HG03378 (cell line): ENCODE data around the gene HOXC4.

Source experiments
- ATAC-seq: cut with Tn5 transposase; IDR thresholded peaks from one replicate; pipeline ENCODE4 v1.9.1; 2021; ENCODE audit warnings: mild to moderate bottlenecking, moderate library complexity; ENCODE audit not compliant: unreplicated experiment

HOXC4 gene

DNA sequence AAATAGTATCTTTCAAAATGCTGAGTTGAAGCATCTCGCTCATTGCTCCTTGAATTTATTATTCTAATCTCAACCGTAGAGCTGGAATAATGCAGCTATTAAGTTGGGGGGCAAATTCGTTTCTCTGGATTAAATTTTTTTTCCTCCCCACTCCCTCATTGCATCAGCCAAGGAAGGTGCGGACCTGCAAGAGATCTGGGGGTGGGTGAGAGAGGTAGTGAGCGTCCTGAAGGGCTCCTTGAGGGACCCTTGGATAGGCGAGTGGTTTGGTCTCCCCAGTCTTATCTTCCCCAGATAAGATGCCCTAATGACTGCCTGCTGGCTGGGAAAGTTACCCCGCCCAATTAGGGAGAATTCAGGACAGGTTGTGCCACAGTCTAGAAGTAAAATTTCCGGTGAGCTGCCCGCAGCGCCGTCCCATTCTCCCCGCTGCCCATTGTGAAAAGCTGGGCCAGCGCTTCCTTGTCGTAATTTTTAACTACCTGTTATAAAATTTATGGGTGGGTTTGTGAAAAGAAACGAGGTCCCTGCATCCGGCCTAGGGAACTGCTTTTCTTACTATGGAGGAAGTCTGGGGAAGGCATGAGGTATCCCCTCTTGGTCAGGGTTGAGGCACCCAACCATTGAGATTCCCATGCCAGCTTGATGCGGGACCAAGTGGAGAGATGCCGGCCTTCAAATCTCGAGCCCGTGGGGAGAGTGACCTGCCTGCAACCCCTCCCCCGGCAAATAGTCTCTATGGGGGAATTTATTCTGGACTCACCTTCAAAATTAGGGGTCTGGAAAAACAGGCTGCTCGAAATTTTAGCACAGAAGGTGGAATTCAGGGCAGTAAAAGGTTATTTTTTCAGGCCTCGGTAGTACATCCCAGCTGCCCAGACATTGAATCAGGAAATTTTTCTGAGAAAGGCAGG, 38.4 kb upstream of the HOXC4 start:
- ATAC-seq: no peak

DNA sequence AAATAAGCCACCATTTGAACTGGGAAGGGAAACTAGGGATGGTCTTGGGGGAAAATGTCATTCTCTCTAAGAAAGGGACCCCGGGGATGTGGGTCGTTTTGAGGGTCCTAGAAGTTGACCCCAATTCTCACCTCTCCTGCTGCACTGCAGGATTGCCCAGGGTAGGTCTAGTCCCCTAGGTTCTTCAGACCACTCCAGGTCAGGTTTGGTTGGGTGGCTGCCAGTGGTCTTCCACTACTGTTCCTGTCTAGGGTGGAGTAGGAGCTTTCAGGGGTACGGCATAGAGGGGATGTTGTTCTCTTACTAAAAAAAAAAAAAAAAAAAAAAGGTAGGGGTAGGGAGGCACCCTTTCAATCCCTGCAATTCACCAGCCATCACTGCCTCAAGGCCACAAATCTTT, 37.6 kb upstream of the HOXC4 start:
- ATAC-seq: no peak

DNA sequence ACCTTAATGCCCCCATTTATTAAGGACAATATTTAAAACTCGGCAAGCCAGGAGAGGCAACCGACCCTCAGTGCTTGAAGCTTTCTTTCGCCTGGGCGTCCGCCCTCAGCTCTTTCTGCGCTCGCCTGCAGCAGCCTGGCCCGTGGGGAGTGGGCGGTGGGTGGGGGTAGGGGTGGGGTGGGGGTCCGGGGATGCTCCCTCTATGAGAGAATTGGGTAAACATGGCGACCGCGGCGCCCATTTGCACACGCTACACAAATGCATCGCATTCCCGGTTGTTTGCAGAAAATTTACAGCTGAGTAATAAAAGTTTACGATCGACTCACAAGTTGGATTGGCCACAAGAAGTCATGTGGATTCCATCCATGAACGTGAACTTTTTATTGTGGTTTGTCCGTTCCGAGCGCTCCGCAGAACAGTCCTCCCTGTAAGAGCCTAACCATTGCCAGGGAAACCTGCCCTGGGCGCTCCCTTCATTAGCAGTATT, 37.1 kb upstream of the HOXC4 start:
- ATAC-seq: no peak

DNA sequence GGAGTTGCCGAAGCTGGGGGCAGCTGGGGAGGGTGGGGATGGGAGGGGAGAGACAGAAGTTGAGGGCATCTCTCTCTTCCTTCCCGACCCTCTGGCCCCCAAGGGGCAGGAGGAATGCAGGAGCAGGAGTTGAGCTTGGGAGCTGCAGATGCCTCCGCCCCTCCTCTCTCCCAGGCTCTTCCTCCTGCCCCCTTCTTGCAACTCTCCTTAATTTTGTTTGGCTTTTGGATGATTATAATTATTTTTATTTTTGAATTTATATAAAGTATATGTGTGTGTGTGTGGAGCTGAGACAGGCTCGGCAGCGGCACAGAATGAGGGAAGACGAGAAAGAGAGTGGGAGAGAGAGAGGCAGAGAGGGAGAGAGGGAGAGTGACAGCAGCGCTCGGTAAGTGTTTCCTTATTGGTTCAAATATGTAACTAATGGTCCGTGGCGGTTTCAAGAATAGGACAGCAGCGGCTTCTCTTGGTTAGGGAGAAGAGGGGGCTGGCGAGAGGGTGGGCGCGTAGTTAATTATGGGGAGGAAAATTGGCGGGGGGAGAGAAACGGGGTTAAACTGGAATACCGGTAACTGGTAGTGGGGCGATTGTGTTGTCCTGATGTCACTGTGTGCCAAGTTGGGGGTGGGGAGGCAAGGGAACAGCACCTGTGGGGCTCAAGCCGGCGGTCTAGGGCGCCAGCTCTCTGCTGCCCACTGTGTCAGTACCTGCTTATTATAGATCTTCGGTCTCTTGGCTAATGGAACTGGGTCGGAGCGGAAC, 36.4 kb upstream of the HOXC4 start:
- no peak for ATAC-seq

DNA sequence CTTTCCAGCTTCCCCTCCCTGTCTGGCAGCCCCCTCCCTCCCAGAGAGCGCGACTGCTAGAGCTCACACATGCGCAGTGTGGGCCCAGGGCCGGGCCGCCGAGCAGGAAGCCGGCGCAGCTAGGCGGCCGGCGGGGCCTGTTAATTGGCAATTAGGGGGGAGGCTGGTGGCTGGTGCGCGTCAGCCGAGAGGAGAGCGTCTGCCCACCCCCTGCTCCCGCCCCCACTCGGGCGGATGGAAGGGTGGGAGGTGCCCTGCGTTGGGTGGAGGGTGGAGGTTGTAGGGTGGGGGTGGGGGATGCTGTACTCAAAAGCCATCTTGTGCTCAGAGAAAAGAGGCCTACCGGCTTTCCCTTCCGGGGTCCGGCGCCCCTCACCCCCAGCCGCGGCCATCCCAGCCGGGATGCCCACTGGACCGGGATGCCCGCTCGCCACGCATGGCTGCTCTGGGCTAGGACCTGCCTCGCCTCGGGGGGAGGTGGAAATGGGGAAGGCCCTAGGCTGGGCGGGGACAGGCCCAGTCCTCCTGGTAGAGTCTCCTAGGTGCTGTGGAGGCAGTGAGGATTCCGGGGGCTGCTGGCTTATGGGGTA, 35.7 kb upstream of the HOXC4 start:
- no peak for ATAC-seq

DNA sequence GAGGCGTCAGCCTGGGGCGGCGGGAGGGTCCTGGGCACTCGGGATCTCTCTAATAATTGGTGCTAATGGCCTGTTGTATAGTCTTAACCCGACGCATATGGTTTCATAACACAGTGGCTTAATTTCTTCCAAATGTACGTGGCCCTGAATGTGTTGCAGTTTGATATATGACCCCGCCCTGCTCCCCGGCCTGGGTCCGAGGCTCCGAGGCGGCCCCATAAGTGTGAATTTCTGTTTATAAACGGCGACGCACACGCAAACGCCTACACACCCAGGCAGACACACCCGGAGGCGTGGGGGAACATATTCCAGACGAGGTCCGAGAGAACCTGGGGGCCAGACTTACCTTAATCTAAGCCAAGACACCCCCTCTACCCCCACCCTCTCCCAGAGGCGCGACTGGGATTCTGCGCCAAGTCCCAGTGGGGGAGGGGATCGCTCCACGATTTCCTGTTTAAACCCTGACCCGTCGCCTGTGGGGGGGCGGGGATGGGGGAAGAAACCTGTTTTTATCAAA, 35.1 kb upstream of the HOXC4 start:
- ATAC-seq: no peak

DNA sequence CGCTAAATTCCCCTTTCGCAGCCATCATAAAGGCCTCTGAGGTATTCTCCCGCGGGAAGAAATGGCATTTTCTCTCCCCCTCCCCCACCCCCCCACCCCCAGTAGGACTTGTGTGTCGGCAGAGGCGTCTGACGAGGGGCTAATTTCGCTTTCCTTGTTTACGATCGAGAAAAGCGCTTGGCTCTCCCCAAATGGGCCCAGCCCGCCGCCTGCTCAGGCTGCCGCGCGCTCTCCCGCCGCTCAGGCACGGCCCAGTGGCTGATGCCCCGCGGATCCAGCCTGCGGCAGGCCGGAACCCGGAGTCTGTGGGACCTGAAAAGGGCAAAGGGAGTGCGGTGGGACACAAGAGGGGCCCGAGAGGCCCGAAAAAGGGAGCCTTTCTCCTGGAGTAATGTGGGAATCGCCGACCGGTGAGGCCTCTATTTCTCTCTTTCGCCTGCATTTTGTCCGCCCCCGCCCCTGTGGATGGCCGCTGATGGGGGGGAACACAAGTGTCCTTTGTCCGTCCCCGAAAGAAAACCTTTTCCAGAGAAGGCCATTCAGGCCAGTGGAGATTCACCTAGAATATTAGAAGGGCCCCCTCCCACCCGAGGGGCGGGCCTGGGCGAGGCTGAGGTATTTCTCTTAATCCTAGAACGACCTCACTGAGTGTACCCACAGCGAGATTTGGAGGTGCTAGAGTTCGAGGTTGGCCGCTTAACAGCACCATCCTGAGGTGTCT, 34.4 kb upstream of the HOXC4 start:
- ATAC-seq: no peak

DNA sequence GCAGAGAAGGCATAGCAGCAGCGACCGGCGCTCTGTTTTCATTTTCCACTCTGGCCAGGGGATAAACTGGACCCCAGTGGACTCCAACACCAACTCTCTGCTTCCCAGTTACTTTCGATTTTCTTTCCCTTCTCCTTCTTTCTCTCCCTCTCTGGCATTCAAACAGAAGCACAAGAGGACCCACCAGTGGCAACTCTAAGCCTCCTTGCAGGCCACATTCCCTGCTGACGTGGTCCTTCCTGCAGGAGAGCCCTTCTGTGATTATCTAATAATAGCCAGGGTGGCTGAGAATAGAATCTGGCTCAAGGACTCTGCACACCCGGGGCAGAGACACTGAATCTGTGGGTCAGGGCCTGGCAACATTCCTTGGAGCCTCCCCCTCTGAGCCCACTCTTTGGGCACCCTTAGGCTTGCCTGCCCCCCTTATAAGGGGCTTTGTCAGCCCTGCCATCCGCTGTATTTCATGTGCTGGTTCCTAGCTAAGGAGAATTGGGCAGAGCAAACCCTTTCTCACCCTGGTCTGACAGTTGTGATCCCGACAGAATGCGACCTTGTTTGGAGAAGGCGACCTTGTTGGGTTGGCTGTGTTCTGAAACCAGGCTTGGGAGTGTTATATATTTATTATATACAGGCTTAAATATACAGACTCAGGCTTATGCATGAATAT, 33.6 kb upstream of the HOXC4 start:
- no peak for ATAC-seq

DNA sequence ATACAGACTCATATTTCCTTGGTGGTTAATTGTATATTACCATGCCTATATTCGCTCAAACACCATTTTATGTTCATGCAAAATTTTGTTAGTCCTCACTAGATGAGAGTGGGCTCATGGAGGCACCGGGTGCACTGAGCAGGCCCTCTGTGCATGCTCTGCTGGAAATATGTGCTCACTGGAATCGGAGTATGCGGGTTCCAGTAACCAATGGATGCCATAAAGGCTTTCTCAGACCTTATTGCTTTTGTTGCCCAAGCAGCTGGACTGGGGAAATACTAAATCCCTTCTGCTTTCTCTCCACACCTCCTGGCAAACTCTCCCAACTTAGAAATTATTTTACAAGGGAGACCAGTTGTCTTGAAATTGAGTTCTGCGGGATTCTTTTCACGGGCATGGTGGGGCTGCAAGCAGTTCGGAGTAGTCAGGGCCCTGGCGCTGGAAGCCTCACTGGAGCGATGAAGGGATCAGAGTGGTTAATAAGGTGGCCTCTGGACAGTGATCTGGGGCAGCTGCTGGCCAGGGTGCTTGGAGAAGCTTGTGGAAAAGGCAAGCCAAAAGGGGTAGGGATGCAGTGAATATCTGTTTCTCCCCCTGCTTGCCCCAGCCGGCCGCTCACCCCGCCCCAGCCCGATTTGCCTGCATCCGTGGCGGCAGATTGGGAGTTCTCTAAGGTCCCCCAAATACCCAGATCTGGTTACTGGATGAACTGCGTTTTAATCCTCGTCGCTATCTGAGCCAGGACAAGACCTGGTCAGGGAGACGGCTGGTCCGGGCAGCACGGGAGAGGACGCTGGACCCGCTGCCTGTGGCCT, 32.8 kb upstream of the HOXC4 start:
- ATAC-seq: no peak

DNA sequence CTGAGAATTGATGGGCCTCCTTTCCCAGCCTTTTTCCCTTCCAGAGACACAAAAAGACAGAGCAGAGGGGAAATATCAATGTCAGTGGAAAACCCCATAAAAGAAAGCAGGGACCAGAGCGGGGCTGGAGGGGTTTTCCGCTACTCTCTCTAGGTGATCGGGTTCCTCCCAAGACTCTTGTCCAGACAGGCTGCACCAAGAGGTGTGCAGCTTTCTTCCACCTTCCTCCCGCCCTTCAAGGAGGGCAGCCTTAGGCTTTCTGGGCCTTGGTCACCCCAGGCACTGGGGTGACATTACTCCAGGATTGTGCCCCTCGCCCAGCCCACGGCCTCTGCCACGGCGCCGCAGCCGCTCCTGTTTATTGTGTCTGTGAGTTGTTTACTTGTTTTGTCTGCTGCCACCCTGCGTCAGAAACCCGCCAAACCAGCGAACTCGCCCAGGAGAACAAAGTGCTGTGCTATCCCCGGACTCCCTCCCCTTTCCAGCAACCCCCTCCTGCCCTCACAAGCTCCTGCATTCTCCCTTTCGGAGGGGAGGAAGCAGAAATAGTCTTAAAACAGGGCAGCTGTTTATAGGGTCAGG, 32.1 kb upstream of the HOXC4 start:
- ATAC-seq: no peak

DNA sequence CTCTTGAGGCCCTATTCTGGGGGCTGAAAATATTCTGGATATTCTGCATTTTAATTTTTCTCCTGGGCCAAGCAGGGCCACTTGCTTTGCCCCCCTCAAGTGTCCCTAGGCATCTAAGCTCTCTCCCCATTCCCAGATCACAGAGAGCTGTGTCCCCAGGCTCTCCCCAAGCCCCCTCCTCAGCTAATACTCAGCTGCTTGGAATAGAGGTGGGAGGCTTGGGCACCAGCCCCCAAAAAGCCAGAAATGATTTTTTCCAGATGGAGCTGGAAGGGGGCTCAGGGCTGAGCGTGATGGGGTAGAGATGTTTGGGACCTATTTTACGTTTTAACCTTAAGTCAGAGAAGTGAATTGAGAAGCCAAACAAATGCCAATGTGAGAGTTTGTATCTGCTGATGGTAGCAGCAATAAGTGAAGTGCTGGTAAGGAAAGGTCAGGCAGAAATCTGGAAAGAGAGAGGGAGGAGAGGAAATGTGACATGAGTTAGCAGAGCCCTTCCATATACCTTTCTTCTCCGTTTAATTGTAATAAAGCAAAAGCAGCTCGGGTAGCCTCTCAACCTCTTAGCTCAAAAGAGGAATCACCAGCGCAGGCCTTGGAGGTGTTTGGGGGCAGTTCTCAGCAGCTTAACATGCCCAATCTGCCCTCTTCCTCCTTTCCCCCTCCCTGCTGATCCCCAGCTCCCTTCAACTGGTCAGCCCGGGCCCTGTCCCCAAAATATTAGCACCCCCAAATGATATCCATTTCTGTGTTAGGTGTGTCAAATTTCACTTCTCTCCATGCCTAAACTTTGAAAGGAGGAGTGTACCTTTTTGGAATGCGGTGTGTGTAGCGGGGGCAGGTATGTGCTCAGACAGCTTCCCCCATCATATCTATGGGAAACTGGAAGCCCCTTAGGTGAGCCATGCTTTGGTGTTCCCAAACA, 30.4 kb upstream of the HOXC4 start:
- no peak for ATAC-seq

DNA sequence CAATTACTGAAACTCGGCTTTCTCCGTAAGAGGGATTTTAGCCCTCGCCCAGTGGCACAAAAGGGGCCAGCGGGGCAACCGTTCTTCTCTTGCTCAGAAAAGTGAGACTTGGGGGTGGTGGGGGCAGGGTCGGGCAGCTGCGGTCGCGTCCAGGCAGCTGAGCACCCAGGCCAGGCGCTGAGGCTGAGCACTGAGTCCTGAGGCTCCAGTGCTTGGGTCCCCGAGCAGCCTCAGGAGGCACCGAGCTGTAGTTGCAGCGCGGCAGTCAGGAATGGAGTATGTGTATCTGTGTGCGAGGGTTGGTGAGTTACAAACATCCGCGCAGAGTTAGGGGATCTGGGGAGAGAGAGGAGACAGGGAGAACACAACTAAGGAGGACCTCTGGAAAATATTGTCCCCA, 29.5 kb upstream of the HOXC4 start:
- ATAC-seq: no peak

DNA sequence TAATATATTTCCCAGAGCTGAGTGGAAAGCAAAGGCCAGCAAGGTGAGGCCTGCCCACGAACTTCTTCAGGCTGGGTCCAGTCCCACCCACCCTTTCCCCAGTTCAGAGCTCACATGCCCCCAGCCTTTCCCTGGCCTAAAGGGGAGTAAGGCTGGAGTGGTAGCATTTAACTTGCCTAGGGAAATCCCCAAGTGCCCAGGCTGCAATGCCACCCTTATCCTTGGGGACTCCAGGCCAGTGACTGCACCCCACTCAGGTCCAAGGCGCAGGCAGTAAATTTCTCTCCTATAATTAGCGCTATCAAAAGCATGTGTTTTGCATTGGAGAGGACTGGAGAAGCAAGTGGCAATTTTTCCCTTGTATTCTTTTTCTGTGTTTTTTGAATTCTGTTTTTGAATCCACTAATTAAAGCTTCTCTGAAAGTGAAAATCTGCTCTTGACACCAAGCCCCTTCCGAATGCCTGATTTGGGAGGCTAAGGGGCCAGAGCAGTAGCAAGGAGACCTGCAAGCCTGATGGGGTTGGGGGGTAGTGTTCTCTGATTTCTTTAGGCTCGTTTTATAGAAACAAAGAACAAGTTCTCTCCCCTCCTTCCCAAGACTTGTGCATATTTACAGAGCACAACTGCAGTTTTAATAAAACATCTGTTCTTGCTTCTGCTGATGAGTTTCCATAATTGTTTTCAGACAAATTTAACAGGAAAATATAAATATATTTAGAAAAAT, 28.9 kb upstream of the HOXC4 start:
- ATAC-seq: no peak

DNA sequence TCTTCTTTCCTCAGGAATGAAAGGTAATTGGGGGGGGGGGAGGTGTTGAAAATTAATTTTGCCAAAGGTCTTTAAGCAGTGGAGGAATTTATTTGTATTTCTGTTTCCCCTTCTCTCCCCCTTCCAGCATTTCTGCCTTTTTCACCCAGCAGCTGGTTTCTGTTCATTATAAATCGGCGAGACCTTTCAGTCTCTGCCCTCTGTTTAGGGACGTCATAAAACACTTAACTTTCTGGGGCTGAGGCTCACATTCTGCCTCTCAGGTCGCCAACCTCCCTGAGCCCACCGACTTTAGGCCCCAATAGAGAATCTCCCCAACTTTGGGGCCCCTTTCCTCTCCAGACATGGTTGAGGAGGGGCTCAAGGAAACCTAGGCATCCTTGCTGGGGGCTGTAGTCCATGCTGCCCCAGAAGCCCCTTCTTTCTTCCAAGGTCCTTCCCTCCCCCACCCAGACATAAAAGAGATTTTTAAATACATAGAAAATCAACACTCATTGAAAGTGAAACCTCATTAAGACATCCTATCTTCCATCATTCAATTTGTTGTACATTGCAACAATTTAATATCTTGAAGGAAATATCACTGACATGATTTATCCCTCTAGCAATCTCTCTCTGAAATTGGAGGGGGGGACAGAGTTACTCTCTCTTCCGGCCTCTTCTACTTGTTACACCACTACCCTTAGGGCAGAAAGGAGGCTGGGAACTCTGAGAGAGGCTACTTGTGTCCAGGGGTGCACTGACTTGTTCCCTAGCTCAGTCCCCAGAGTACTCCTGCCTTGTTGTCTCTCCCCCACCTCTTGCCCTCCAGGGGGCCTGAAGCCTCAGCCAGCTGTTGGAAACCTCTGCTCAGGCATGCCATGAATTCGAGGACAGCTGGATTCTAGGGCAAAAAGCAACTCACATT, 27.9 kb upstream of the HOXC4 start:
- no peak for ATAC-seq

DNA sequence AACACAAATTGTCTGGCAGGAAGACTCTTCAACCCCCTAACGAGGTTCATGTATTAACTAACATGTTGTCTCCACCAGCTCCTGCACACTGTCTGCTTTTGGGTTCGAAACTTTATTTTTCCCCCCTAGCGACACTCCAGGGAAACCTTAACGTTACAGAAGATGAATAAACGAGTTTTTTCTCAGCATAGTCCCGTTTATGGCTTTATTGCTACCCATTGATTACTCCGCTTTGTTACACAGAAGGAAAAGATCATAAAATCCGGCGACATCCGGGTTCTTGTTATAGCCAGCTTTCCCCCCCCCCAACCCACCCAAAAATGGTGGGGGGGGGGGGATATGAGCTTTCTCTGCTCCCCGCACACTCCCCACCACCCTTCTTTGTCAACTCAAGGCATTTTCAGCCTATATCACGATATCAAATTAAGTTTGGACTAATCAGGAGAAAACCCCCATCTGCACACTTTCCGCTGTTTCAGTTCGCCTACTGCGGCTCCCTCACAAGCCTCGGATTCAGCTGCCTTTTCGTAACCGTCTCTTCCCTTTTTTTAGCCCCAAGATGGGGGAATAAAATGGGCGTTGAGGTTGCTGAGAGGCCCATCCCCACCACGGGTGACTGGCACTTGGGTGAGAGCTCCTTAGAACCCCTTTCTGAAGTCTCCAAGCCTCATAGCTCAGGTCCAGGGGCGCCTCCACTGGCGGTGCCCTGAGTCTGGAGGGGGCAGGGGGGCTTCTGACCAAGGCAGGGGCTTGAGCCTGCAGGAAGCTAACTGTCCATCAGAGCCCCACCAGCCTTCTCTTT, 26.8 kb upstream of the HOXC4 start:
- no peak for ATAC-seq

DNA sequence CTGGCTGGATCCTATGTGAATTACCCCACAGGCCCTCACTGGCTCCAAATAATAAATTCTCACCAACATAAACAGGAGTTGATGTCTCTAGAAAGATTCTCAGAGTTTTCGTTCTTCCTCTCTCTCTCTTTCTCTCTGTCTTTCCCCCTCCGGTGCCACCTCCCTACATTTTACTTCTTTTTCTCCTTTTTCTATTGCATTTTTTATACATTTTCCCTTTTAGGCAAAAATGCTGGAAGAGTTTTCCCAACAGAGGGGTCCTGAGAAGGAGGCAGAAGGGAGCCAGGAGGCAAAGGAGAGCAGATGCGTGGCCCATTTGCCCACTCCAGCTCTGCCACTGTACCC, 26.2 kb upstream of the HOXC4 start:
- ATAC-seq: no peak
